Pancreas (tissue), 10 donors: ENCODE measurements around the gene NEGR1. TPM values are rescaled to one million over a fixed set of nuclear protein-coding genes. Genes with fewer than 3 reads are reported as not detected.

ENCODE experiments used
- ATAC-seq, 4 donors: fragments of 200-7000 bp; cut with Tn5 transposase; one replicate each; pipeline versions ENCODE4 v1.8.0 to v1.9.1; 2020; ENCODE audit warnings: mild to moderate bottlenecking in 4 of 4, moderate library complexity in 4 of 4
- DNase-seq, 6 donors: peaks; one replicate each; pipeline ENCODE4 v3.0.0-alpha.2; 2020
- FAIRE-seq: peaks from 2 replicates; lab custom pipeline; 2012; peaks lifted over from hg19 to GRCh38; lab: Jason Lieb, UNC
- H3K27ac ChIP-seq, 4 donors: fragments of 200-600 bp; sonication (generic); 1 replicate in 3 of 4; 2 replicates in 1 of 4; pipeline versions ENCODE4 v1.5.0 to v1.8.0; 2020
- H3K27me3 ChIP-seq, 4 donors: fragments of 200-600 bp; one replicate each; pipeline ENCODE4 v1.8.0; 2021
- H3K36me3 ChIP-seq, 3 donors: fragments of 200-600 bp; sonication (generic) in 1 of 3; one replicate each; pipeline versions ENCODE4 v1.5.0 to v1.8.0; 2020 to 2021
- H3K4me1 ChIP-seq, 3 donors: fragments of 200-600 bp; one replicate each; pipeline ENCODE4 v1.8.0; 2021
- H3K4me3 ChIP-seq, 4 donors: fragments of 200-600 bp; sonication (generic) in 2 of 4; one replicate each; pipeline versions ENCODE4 v1.5.0 to v1.8.0; 2020 to 2021
- H3K9me3 ChIP-seq, 4 donors: fragments of 200-600 bp; one replicate each; pipeline ENCODE4 v1.8.0; 2021
- CTCF ChIP-seq, 4 donors: fragments of 200-600 bp; sonication (generic) in 3 of 4; IDR thresholded peaks; one replicate each; pipeline versions ENCODE4 v1.5.0 to v1.8.0; 2021; ENCODE audit warnings: antibody characterized with exemption in 4 of 4
- WGBS, 2 donors: extraction: QIAGEN DNeasy Blood & Tissue Kit; methylation state at CpG; one replicate each; pipeline ENCODE4 v1.1.7; 2013; 5-methylcytosine and 5-hydroxymethylcytosine counted together
- intact Hi-C, 3 donors: fragments of 100-400 bp; cut with DNase I; formaldehyde crosslinking; loops; one replicate each; pipeline versions ENCODE4 v1.11.1 to v1.14.2; 2022
- polyA plus RNA-seq, 2 donors: library from polyadenylated mRNA; stranded (reverse); fragments of 200-250 nt; gene quantifications; one replicate each; pipeline ENCODE4 v1.2.3, GENCODE V29; 2013
- total RNA-seq, 6 donors: library from RNA; stranded (reverse); fragmentation: NEBNext Ultra II Directional in 4 of 6; extraction: Animal tissue kit (Norgen Biotek cat#: 25700) in 4 of 6; gene quantifications; one replicate each; pipeline versions ENCODE4 v1.2.1 to v1.2.4, GENCODE V29; 2021 to 2023
- donor health status: healthy with polysubstance abuse.
- donor health status: DM: no; HTN: no; CAD: no; lungs with moderate emphysema.
- donor health status: DM: no; HTN: no; CAD: no.
- donor health status: control.
- donor health status: control.
- donor health status: Bipolar disorder and iron deficiency.
- donor health status: DM: yes; HTN: yes; CAD: no.
- donor health status: DM: no; HTN: no; CAD: no.
- donor health status: DM: no; HTN: no; CAD: no.
- donor health status: DM: yes; HTN: yes; CAD: no.

The NEGR1 gene
- total and polyA plus RNA-seq, 8 donors = 1.2 to 9.3 (median 3.4) TPM

DNA sequence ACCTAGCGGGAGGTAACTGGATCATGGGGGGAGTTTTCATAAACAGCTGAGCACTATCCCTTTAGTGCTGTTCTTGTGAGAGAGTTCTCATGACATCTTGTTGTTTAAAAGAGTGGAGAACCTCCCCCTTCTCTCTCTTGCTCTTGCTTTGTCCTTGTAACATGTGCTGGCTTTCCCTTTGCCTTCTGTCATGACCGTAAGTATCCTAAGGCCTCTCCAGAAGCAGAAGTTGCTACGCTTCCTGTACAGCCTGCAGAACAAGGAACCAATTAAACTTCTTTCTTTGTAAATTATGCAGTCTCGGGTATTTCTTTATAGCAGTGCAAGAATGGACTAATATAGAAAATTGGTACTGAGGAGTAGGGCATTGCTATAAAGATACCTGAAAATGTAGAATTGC is 515.6 kb downstream of the NEGR1 start:
- FAIRE-seq (no peak), DNase-seq (no peak), ATAC-seq (peak in 1 of 4 donors; percentile 18)
- Histone ChIP-seq H3K36me3 (no peaks in the 10 kb centered on the region), H3K4me3 (no peak overlapping the region), H3K9me3 (no peaks in the 10 kb centered on the region), H3K27ac (no peak overlapping the region), H3K4me1 (no peaks in the 10 kb centered on the region), H3K27me3 (no peaks in the 10 kb centered on the region)
- 81 to 88% methylated on average over 4 of the region's 4 CpGs for WGBS, 2 donors
- TF ChIP-seq CTCF (IDR thresholded peaks at IDR 0.05) = no peak
- intact Hi-C loops = no loop called here

DNA sequence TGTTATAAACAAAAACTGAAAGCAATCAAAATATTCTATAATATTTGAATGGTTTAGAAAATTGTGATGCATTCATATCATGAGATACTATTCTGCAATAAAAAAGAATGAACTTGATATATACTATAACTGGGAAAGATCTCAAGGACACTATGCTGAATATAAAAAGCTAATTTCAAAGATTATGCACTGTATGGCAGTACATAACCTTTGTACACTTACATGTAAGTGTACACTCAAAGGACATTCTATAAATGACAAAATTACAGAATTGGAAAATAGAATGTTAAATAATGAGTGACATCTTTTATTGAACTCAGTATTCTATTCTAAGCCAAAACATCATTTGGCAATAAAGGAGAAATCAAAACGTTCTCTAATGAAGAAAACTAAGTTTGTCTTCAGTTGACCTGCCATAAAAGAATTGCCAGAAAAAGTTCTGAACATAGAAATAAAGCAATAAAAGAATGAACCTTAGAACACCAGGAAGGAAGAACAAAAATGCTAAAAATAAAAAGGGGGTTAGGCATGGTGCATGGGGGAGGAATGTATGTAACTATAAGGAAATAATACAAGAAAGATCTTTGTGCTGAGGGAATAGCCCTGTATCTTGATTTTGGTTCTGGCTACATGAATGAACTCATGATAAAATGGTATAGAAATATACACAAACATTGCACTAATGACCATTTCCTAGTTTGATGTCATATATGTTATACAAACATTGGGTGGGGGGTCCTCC is 519.7 kb downstream of the NEGR1 start:
- intact Hi-C loops = no loop called here
- Histone ChIP-seq H3K9me3 (no peaks in the 10 kb centered on the region), H3K36me3 (no peaks in the 10 kb centered on the region), H3K4me1 (no peaks in the 10 kb centered on the region), H3K27ac (no peak overlapping the region), H3K4me3 (no peak overlapping the region), H3K27me3 (no peaks in the 10 kb centered on the region)
- FAIRE-seq (peak; percentile 37), DNase-seq (no peak), ATAC-seq (no peak)
- no peak for TF ChIP-seq CTCF (IDR thresholded peaks at IDR 0.05)
- 52 to 55% methylated on average over 1 of the region's 1 CpG for WGBS, 2 donors

DNA sequence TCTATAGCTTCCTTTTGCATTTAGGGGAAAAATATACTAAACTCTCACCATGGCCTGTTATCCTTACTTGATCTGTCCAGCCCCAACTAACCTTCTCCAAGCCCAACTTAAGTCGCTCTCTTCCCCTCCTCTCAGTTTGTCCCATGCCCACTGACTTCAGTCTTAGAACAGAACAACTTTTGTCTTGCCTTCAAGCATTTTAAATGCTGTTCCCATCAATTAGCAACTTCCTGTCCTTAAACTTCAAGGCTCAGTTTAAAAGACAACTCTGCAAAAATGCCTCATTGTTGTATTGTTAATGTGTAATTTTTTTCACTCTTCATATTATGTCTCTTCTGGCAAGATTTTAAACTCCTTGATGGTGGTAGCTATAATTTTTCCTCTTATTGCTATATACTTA is 526.9 kb downstream of the NEGR1 start:
- DNase-seq (no peak), ATAC-seq (no peak), FAIRE-seq (no peak)
- Histone ChIP-seq H3K36me3 (no peaks in the 10 kb centered on the region), H3K4me3 (no peak overlapping the region), H3K27ac (no peak overlapping the region), H3K27me3 (no peaks in the 10 kb centered on the region), H3K9me3 (no peaks in the 10 kb centered on the region), H3K4me1 (no peaks in the 10 kb centered on the region)
- intact Hi-C loops = no loop called here
- WGBS, 2 donors = 72 to 90% methylated on average over 1 of the region's 1 CpG
- no peak for TF ChIP-seq CTCF (IDR thresholded peaks at IDR 0.05)

DNA sequence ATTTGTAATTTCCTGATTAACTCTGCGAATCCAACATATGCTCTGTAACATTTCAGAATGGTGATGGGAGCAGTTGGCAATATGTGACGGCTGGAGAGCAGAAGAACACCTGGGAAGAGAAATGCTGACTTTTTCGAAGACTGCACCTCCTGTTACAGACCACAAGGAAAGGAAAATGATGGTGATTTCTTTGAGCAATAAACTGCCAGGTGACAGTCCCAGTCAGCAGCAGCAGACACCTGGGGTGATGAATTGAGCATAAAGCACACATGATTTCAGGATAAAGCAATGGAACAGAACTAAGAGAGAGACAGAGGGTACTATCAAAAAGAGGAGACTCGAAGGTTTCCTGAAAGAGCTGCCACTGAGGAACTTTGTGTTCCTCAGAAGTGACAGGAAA is 528.6 kb downstream of the NEGR1 start:
- Histone ChIP-seq H3K27me3 (no peaks in the 10 kb centered on the region), H3K9me3 (no peaks in the 10 kb centered on the region), H3K4me1 (no peaks in the 10 kb centered on the region), H3K36me3 (no peaks in the 10 kb centered on the region), H3K27ac (no peak overlapping the region), H3K4me3 (no peak overlapping the region)
- FAIRE-seq = no peak
- no peak for DNase-seq
- intact Hi-C loops = no loop called here
- no peak for ATAC-seq
- 58 to 76% methylated on average over 4 of the region's 4 CpGs for WGBS, 2 donors
- no peak for TF ChIP-seq CTCF (IDR thresholded peaks at IDR 0.05)

GRCh38 chr1:71745326-71745725 is 537.0 kb downstream of the NEGR1 start:
- FAIRE-seq = no peak
- Histone ChIP-seq H3K4me3 (no peak overlapping the region), H3K4me1 (no peaks in the 10 kb centered on the region), H3K27ac (no peak overlapping the region), H3K9me3 (no peaks in the 10 kb centered on the region), H3K27me3 (no peaks in the 10 kb centered on the region), H3K36me3 (no peaks in the 10 kb centered on the region)
- no peak for TF ChIP-seq CTCF (IDR thresholded peaks at IDR 0.05)
- ATAC-seq = no peak
- intact Hi-C loops = no loop called here
- no peak for DNase-seq
